HG03469 (cell line): ENCODE results near the gene ITPR1.

Experiments used
- ATAC-seq: cut with Tn5 transposase; IDR thresholded peaks from one replicate; pipeline ENCODE4 v1.9.1; 2021; ENCODE audit warnings: mild to moderate bottlenecking, moderate library complexity, moderate number of reproducible peaks; ENCODE audit not compliant: unreplicated experiment

ITPR1 gene

GRCh38 chr3:4799266-4800256 is 306.4 kb downstream of the ITPR1 start:
- ATAC-seq, result no peak

- ATAC-seq, result no peak
These were observed 307.4 kb downstream of the ITPR1 start for GRCh38 chr3:4800595-4800994.

GRCh38 chr3:4801892-4802291 is 308.7 kb downstream of the ITPR1 start:
- no peak for ATAC-seq

GRCh38 chr3:4802903-4803302 is 309.8 kb downstream of the ITPR1 start:
- no peak for ATAC-seq

- ATAC-seq, result no peak
These were observed 311.3 kb downstream of the ITPR1 start for GRCh38 chr3:4804161-4805058.

- no peak for ATAC-seq
These were observed 312.5 kb downstream of the ITPR1 start for GRCh38 chr3:4805662-4806061.

- ATAC-seq, result no peak
These were observed 313.5 kb downstream of the ITPR1 start for GRCh38 chr3:4806535-4807108.

GRCh38 chr3:4807381-4808280 is 314.5 kb downstream of the ITPR1 start:
- no peak for ATAC-seq

- ATAC-seq, result no peak
These were observed 315.5 kb downstream of the ITPR1 start for GRCh38 chr3:4808637-4809036.

GRCh38 chr3:4809922-4810321 is 316.8 kb downstream of the ITPR1 start:
- no peak for ATAC-seq

GRCh38 chr3:4812591-4812990 is 319.4 kb downstream of the ITPR1 start:
- no peak for ATAC-seq

- no peak for ATAC-seq
These were observed 320.8 kb downstream of the ITPR1 start for GRCh38 chr3:4813909-4814304.

- no peak for ATAC-seq
These were observed 321.3 kb downstream of the ITPR1 start for GRCh38 chr3:4814305-4814903.

- no peak for ATAC-seq
These were observed 321.9 kb downstream of the ITPR1 start for GRCh38 chr3:4814904-4815574.

- ATAC-seq, result no peak
These were observed 323.2 kb downstream of the ITPR1 start for GRCh38 chr3:4816306-4816705.

GRCh38 chr3:4816718-4817117 is 323.6 kb downstream of the ITPR1 start:
- ATAC-seq, result no peak

- no peak for ATAC-seq
These were observed 324.0 kb downstream of the ITPR1 start for GRCh38 chr3:4817128-4817527.

- ATAC-seq, result no peak
These were observed 325.0 kb downstream of the ITPR1 start for GRCh38 chr3:4818164-4818563.

GRCh38 chr3:4818986-4819693 is 326.0 kb downstream of the ITPR1 start:
- ATAC-seq, result no peak
